CD4-positive, alpha-beta T cell (primary cell): Measurements from ENCODE around the gene LDB2. TPM values are rescaled to one million over a fixed set of nuclear protein-coding genes. Genes with fewer than 3 reads are reported as not detected.

Experiments used
- ATAC-seq: fragments of 200-7000 bp; cut with Tn5 transposase; one replicate; pipeline ENCODE4 v1.10.0; 2022; ENCODE audit warnings: mild to moderate bottlenecking; ENCODE audit not compliant: poor library complexity
- CTCF ChIA-PET: fragments of 350-600 bp; sonication (Branson Sonifier 250); formaldehyde crosslinking; loops from one replicate; lab custom pipeline; 2021; ENCODE audit warnings: antibody characterized with exemption, inconsistent platforms; lab: Charles Lee
- POLR2A ChIA-PET: fragments of 350-600 bp; sonication (Branson Sonifier 250); formaldehyde crosslinking; loops from one replicate; lab custom pipeline; 2021; ENCODE audit warnings: antibody characterized with exemption, inconsistent platforms; lab: Charles Lee
- DNase-seq, 14 experiments: peaks; one replicate each; pipeline ENCODE4 v3.0.0-alpha.2; 2013 to 2020; ENCODE audit warnings: mixed read lengths in 2 of 14
- H3K27ac ChIP-seq, 2 donors: one replicate each; pipeline versions ENCODE4 v1.5.1 to v1.7.0; 2013; ENCODE audit warnings: low read length in 2 of 2, low read depth in 1 of 2, mild to moderate bottlenecking in 1 of 2
- H3K27me3 ChIP-seq, 2 experiments: 1 replicate in 1 of 2; 2 replicates in 1 of 2; pipeline versions ENCODE4 v1.6.1 to v1.7.0; 2013; ENCODE audit warnings: low read length in 2 of 2, control low read depth in 1 of 2, mild to moderate bottlenecking in 1 of 2, moderate library complexity in 1 of 2; ENCODE audit not compliant: insufficient read depth in 2 of 2, control insufficient read depth in 1 of 2
- H3K36me3 ChIP-seq: one replicate; pipeline ENCODE4 v1.6.1; 2013; ENCODE audit warnings: low read length, control low read depth; ENCODE audit not compliant: insufficient read depth
- H3K4me1 ChIP-seq: one replicate; pipeline ENCODE4 v1.6.1; 2013; ENCODE audit warnings: low read length, control low read depth; ENCODE audit not compliant: insufficient read depth
- H3K4me3 ChIP-seq: one replicate; pipeline ENCODE4 v1.5.1; 2013; ENCODE audit warnings: mild to moderate bottlenecking, low read length, moderate library complexity
- H3K9me3 ChIP-seq, 2 experiments: 1 replicate in 1 of 2; 2 replicates in 1 of 2; pipeline versions ENCODE4 v1.6.1 to v1.7.0; 2013; ENCODE audit warnings: low read length in 2 of 2, mild to moderate bottlenecking in 2 of 2, control low read depth in 1 of 2, moderate library complexity in 1 of 2; ENCODE audit not compliant: control insufficient read depth in 1 of 2, insufficient read depth in 1 of 2
- H3K27ac Mint-ChIP-seq: one replicate; pipeline ENCODE4 v1.8.0; 2020; ENCODE audit warnings: mixed read lengths
- H3K27me3 Mint-ChIP-seq: one replicate; pipeline ENCODE4 v1.8.0; 2021; ENCODE audit warnings: mixed read lengths
- H3K36me3 Mint-ChIP-seq: one replicate; pipeline ENCODE4 v1.8.0; 2021; ENCODE audit warnings: low read depth, mixed read lengths
- H3K4me1 Mint-ChIP-seq: one replicate; pipeline ENCODE4 v1.8.0; 2021; ENCODE audit warnings: low read depth, mixed read lengths
- H3K4me3 Mint-ChIP-seq: one replicate; pipeline ENCODE4 v1.8.0; 2020; ENCODE audit warnings: mild to moderate bottlenecking, mixed read lengths
- H3K9me3 Mint-ChIP-seq: one replicate; pipeline ENCODE4 v1.8.0; 2020; ENCODE audit warnings: mixed read lengths
- intact Hi-C, 2 experiments: fragments of 100-400 bp; cut with DNase I in 1 of 2; cut with micrococcal nuclease in 1 of 2; formaldehyde crosslinking; loops; one replicate each; pipeline versions ENCODE4 v1.15.1 to v1.9.0; 2023 to 2025; cut with DNase I, micrococcal nuclease
- total RNA-seq, 174 experiments: library from RNA in 2 of 174; stranded (reverse) in 2 of 174; gene quantifications; one replicate each; pipeline ENCODE4 v1.2.3 and lab custom pipeline; 2021 to 2026
- TF ChIP-seq, protein P1 (sequence below): fragments of 200-600 bp; IDR thresholded peaks from one replicate; pipeline ENCODE4 v1.8.0; 2022; ENCODE audit warnings: antibody characterized with exemption, mild to moderate bottlenecking

Gene LDB2
- total RNA-seq, 2 experiments from 2014 or later = not detected

DNA sequence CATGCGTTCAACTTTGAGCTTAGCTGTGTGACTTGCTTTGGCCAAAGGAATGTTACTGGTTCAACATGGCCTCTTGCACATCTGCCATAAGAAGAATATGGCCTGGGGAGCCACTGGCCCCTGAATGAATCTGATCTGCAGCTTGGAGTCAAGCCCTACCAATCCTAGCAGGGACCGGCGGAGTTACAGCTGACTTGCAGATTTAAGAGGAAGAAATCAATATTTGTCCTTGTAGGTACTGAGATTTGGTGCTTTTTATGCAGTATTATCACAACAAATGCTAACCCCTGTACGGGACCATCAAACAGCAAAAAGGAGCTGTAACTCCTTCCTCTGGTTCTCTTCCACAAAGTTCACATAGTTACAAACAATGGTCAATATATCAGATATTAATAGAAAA is 252.0 kb downstream of the LDB2 start:
- TF ChIP-seq, protein P1, sequence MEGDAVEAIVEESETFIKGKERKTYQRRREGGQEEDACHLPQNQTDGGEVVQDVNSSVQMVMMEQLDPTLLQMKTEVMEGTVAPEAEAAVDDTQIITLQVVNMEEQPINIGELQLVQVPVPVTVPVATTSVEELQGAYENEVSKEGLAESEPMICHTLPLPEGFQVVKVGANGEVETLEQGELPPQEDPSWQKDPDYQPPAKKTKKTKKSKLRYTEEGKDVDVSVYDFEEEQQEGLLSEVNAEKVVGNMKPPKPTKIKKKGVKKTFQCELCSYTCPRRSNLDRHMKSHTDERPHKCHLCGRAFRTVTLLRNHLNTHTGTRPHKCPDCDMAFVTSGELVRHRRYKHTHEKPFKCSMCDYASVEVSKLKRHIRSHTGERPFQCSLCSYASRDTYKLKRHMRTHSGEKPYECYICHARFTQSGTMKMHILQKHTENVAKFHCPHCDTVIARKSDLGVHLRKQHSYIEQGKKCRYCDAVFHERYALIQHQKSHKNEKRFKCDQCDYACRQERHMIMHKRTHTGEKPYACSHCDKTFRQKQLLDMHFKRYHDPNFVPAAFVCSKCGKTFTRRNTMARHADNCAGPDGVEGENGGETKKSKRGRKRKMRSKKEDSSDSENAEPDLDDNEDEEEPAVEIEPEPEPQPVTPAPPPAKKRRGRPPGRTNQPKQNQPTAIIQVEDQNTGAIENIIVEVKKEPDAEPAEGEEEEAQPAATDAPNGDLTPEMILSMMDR = no peak
- Histone ChIP-seq H3K27me3 (peaks cover 0 to under 1% of the 10 kb centered on the region in 2 experiments), H3K4me3 (no peak overlapping the region), H3K36me3 (no peaks in the 10 kb centered on the region), H3K27ac (no peak overlapping the region), H3K4me1 (no peaks in the 10 kb centered on the region), H3K9me3 (no peaks in the 10 kb centered on the region)
- CTCF ChIA-PET = no interaction called here
- Mint-ChIP-seq H3K4me3 (no peak overlapping the region), H3K27ac (no peak overlapping the region), H3K9me3 (no peaks in the 10 kb centered on the region), H3K36me3 (no peaks in the 10 kb centered on the region), H3K27me3 (no peaks in the 10 kb centered on the region), H3K4me1 (no peaks in the 10 kb centered on the region)
- intact Hi-C loops = no loop called here
- ATAC-seq (no peak), DNase-seq (no peak)
- POLR2A ChIA-PET = no interaction called here

DNA sequence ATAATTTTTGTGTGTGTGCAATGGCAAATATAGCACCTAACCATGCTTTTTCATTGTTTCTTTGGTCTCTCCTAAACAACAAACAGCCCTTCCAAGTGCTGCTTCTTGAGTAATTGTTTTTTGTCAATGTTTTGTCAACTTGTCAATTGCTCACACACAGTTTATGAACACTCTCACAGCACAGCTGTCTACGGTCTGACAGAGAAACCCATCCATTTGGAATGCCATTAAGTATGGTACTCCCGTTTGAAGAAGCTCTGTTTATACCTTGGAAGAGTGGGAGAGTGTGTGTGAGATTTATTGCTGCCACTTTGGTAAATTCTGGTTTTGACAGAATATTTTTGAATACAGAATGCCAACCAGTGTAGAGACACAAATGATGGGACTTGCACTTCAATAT is 254.6 kb downstream of the LDB2 start:
- TF ChIP-seq, protein P1 = no peak
- Histone ChIP-seq H3K4me1 (no peaks in the 10 kb centered on the region), H3K9me3 (peaks cover 0 to 5% of the 10 kb centered on the region in 2 experiments), H3K27me3 (peaks cover 0 to 2% of the 10 kb centered on the region in 2 experiments), H3K4me3 (no peak overlapping the region), H3K36me3 (no peaks in the 10 kb centered on the region), H3K27ac (no peak overlapping the region)
- CTCF ChIA-PET = interaction anchor here (0.7 kb wide), 1 partner anchor 9 kb away, joined by 3 read pairs; no protein-coding TSS in a partner anchor
- Mint-ChIP-seq H3K27me3 (no peaks in the 10 kb centered on the region), H3K36me3 (no peaks in the 10 kb centered on the region), H3K27ac (no peak overlapping the region), H3K4me1 (no peaks in the 10 kb centered on the region), H3K9me3 (no peaks in the 10 kb centered on the region), H3K4me3 (no peak overlapping the region)
- ATAC-seq (no peak), DNase-seq (no peak)
- intact Hi-C loops = no loop called here
- POLR2A ChIA-PET = no interaction called here

DNA sequence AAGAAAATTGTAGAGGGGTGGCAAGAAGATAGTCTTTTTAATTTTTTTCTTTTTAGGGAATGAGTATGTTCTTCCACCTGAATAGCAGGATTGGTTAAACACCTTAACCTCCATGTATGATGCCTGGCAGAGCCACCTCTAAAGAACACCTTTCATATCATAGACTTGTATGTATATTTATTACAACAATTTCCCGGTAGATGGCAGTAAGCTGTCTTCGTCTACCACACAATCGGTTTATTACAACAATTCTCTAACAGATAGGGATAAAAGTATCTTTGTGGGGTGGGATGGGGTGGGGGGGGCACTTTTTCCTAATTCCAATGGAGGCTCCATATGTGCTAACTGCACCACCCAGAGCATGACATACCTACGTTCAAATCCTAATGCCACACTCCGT is 255.5 kb downstream of the LDB2 start:
- intact Hi-C loops = no loop called here
- no peak for ATAC-seq
- Mint-ChIP-seq H3K4me3 (no peak overlapping the region), H3K9me3 (no peaks in the 10 kb centered on the region), H3K36me3 (no peaks in the 10 kb centered on the region), H3K27me3 (no peaks in the 10 kb centered on the region), H3K27ac (no peak overlapping the region), H3K4me1 (no peaks in the 10 kb centered on the region)
- CTCF ChIA-PET = no interaction called here
- Histone ChIP-seq H3K4me3 (no peak overlapping the region), H3K4me1 (no peaks in the 10 kb centered on the region), H3K27ac (no peak overlapping the region), H3K27me3 (peaks cover 0 to 2% of the 10 kb centered on the region in 2 experiments), H3K9me3 (peaks cover 0 to 5% of the 10 kb centered on the region in 2 experiments), H3K36me3 (no peaks in the 10 kb centered on the region)
- TF ChIP-seq, protein P1 = no peak
- POLR2A ChIA-PET = interaction anchor here (0.6 kb wide), 1 partner anchor 10 kb away, joined by 3 read pairs; no protein-coding TSS in a partner anchor
- no peak for DNase-seq
